Heart left ventricle (tissue), 16 donors: Measurements from ENCODE around the gene RTP2. TPM values are rescaled to one million over a fixed set of nuclear protein-coding genes. Genes with fewer than 3 reads are reported as not detected.

Experiments
- ATAC-seq, 4 donors: fragments of 200-7000 bp; cut with Tn5 transposase; one replicate each; pipeline ENCODE4 v1.9.1; 2020 to 2022; ENCODE audit warnings: moderate library complexity in 4 of 4, mild to moderate bottlenecking in 3 of 4, moderate number of reproducible peaks in 1 of 4
- DNase-seq, 5 donors: peaks; one replicate each; pipeline ENCODE4 v3.0.0-alpha.2; 2020
- H3K27ac ChIP-seq, 12 donors: fragments of 200-600 bp; sonication (generic) in 4 of 12; one replicate each; pipeline versions ENCODE4 v1.5.0 to v1.8.0; 2016 to 2022; ENCODE audit warnings: mild to moderate bottlenecking in 2 of 12
- H3K27me3 ChIP-seq, 9 donors: fragments of 200-600 bp; sonication (generic) in 2 of 9; one replicate each; pipeline versions ENCODE4 v1.5.1 to v1.8.0; 2016 to 2022; ENCODE audit warnings: mild to moderate bottlenecking in 3 of 9
- H3K36me3 ChIP-seq, 9 donors: fragments of 200-600 bp; sonication (generic) in 2 of 9; one replicate each; pipeline versions ENCODE4 v1.5.0 to v1.8.0; 2018 to 2022; ENCODE audit warnings: mild to moderate bottlenecking in 2 of 9
- H3K4me1 ChIP-seq, 12 donors: fragments of 200-600 bp; sonication (generic) in 4 of 12; one replicate each; pipeline versions ENCODE4 v1.5.0 to v1.8.0; 2016 to 2022; ENCODE audit warnings: mild to moderate bottlenecking in 3 of 12
- H3K4me3 ChIP-seq, 12 donors: fragments of 200-600 bp; sonication (generic) in 4 of 12; one replicate each; pipeline versions ENCODE4 v1.5.0 to v1.8.0; 2017 to 2022; ENCODE audit warnings: mild to moderate bottlenecking in 9 of 12, moderate library complexity in 4 of 12
- H3K9me3 ChIP-seq, 12 donors: fragments of 200-600 bp; sonication (generic) in 4 of 12; one replicate each; pipeline versions ENCODE4 v1.5.0 to v1.8.0; 2016 to 2022; ENCODE audit warnings: mild to moderate bottlenecking in 1 of 12
- POLR2A ChIP-seq, 2 donors: fragments of 450-650 bp; IDR thresholded peaks; one replicate each; pipeline ENCODE4 v1.6.1; 2017; ENCODE audit warnings: antibody characterized with exemption in 2 of 2, mild to moderate bottlenecking in 2 of 2, moderate library complexity in 2 of 2
- WGBS, 4 donors: extraction: QIAGEN DNeasy Blood & Tissue Kit in 2 of 4; methylation state at CpG; one replicate each; pipeline versions ENCODE4 v1.1.5 to v1.1.7; 2013 to 2018; 5-methylcytosine and 5-hydroxymethylcytosine counted together
- intact Hi-C, 10 donors: fragments of 100-400 bp; cut with DNase I; formaldehyde crosslinking; loops; one replicate each; pipeline versions ENCODE4 v1.11.1 to v1.14.2; 2022
- polyA plus RNA-seq, 2 donors: library from polyadenylated mRNA; stranded (reverse); fragments of 200-250 nt; gene quantifications; one replicate each; pipeline ENCODE4 v1.2.3, GENCODE V29; 2013
- total RNA-seq, 9 donors: library from RNA; depleted of rRNA in 2 of 9; stranded (reverse); fragments of >200 nt in 2 of 9; fragmentation: NEBNext Ultra II Directional in 3 of 9; extraction: Animal tissue kit (Norgen Biotek cat#: 25700) in 3 of 9; gene quantifications; one replicate each; pipeline versions ENCODE4 v1.1.0 to v1.2.4, GENCODE V29; 2016 to 2023
- TF ChIP-seq, protein P1 (sequence below), 12 donors: fragments of 200-600 bp; sonication (generic) in 4 of 12; IDR thresholded peaks; one replicate each; pipeline versions ENCODE4 v1.5.0 to v1.8.0; 2018 to 2022; ENCODE audit warnings: antibody characterized with exemption in 12 of 12, mild to moderate bottlenecking in 5 of 12
- donor health status: ischemic (EF 13 %, LVEDD 7.1; RV severe dilation, severe dysfunction).
- donor health status: healthy with polysubstance abuse.
- donor health status: DM: no; HTN: yes; CAD: no.
- donor health status: DM: no; HTN: no; CAD: no.
- donor health status: ischemic (EF 25% LVEDD 6.9; RV normal size, moderate dysfunction).
- donor health status: ischemic (EF 25% LVEDD 5.7; RV mildly dilated, moderate dysfunction).
- donor health status: healthy.
- donor health status: DM: yes; HTN: yes; CAD: no.
- donor health status: ischemic (EF 35%, LVEDD 5.7; RV mildly dilated, moderate dysfunction).
- donor health status: nonischemic (EF 11% LVEDD 7.7; RV severe dilation, severe dysfunction).
- donor health status: DM: yes; HTN: yes; CAD: no.
- donor health status: PGD.
- donor health status: ischemic (EF 29% LVEDD 5.4; RV normal size, mild dysfunction).
- donor health status: nonischemic (EF 23%, LVEDD 6.1; RV moderate dilation, normal function).

The RTP2 gene
- total and polyA plus RNA-seq, 11 donors, result not detected

DNA sequence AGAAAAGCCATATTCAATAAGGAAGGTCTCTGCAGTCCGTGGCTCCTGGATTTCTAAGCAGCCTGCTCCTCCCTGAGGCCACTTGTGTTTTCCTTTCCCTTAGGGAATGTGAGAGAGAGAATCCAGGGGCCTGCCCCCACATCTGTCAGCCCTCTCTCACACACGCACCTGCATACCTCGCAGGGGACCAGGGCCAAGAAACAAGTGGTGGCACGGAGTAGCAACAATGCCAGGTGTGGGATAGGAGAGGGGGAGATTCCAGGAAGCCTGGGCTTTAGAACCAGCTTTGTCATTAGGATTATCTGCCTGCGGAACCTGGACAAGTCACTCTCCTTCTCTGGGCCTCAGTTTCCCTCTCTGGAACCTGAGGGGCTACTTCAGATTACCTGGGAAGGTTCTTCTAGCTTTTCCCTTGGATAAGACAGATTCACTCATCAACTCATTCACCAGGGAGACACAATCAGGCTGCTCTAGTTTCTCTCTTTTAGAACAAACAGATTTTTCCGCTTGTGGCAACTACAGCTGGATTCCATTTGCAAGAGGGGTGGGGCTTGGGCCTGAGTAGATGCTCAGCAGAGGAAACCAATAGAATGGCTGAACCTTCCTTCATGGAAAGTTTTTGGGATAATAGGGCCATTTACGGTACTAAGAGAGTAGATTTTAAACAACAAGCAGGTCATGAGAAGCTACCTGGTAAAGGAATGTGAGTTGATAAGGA is 23.5 kb upstream of the RTP2 start:
- H3K4me1 ChIP-seq, result peaks cover 0 to 5% (median 0%) of the 10 kb centered on the region in 12 donors
- intact Hi-C loops, result no loop called here
- no peak overlapping the region for H3K4me3 ChIP-seq
- no peaks in the 10 kb centered on the region for H3K27me3 ChIP-seq
- WGBS, 4 donors, result 85 to 88% (median 87%) methylated on average over 7 of the region's 7 CpGs
- ATAC-seq (no peak), DNase-seq (no peak)
- no peak overlapping the region for H3K27ac ChIP-seq
- no peak for TF ChIP-seq POLR2A (IDR thresholded peaks at IDR 0.05)
- TF ChIP-seq, protein P1, sequence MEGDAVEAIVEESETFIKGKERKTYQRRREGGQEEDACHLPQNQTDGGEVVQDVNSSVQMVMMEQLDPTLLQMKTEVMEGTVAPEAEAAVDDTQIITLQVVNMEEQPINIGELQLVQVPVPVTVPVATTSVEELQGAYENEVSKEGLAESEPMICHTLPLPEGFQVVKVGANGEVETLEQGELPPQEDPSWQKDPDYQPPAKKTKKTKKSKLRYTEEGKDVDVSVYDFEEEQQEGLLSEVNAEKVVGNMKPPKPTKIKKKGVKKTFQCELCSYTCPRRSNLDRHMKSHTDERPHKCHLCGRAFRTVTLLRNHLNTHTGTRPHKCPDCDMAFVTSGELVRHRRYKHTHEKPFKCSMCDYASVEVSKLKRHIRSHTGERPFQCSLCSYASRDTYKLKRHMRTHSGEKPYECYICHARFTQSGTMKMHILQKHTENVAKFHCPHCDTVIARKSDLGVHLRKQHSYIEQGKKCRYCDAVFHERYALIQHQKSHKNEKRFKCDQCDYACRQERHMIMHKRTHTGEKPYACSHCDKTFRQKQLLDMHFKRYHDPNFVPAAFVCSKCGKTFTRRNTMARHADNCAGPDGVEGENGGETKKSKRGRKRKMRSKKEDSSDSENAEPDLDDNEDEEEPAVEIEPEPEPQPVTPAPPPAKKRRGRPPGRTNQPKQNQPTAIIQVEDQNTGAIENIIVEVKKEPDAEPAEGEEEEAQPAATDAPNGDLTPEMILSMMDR (IDR thresholded peaks at IDR 0.05), result no peak
- peaks cover 5 to 100% (median 100%) of the 10 kb centered on the region in 9 donors for H3K36me3 ChIP-seq
- H3K9me3 ChIP-seq, result no peaks in the 10 kb centered on the region

DNA sequence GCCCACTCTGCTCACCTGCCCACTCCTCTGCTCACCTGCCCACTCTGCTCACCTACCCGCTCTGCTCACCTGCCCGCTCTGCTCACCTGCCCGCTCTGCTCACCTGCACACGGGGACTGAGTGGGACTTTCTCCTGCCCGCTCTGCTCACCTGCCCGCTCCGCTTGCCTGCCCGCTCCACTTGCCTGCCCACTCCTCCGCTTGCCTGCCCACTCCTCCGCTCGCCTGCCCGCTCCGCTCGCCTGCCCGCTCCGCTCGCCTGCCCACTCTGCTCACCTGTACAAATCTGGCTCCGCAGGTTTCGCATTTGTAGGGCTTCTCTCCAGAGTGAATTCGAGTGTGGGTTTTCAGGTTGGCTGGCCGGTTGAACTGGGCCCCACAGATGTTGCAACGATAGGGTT is 22.9 kb upstream of the RTP2 start:
- Histone ChIP-seq H3K27me3 (no peaks in the 10 kb centered on the region), H3K27ac (no peak overlapping the region), H3K9me3 (no peaks in the 10 kb centered on the region), H3K4me1 (peaks cover 0 to 3% (median 0%) of the 10 kb centered on the region in 12 donors), H3K36me3 (peaks cover 5 to 100% (median 96%) of the 10 kb centered on the region in 9 donors), H3K4me3 (no peak overlapping the region)
- no peak for DNase-seq
- peak in 1 of 4 donors; percentile 25 for ATAC-seq
- TF ChIP-seq POLR2A (IDR thresholded peaks at IDR 0.05), result no peak
- TF ChIP-seq, protein P1 (IDR thresholded peaks at IDR 0.05), result no peak
- intact Hi-C loops, result no loop called here
- WGBS, 4 donors, result 91 to 97% (median 96%) methylated on average over 22 of the region's 22 CpGs

DNA sequence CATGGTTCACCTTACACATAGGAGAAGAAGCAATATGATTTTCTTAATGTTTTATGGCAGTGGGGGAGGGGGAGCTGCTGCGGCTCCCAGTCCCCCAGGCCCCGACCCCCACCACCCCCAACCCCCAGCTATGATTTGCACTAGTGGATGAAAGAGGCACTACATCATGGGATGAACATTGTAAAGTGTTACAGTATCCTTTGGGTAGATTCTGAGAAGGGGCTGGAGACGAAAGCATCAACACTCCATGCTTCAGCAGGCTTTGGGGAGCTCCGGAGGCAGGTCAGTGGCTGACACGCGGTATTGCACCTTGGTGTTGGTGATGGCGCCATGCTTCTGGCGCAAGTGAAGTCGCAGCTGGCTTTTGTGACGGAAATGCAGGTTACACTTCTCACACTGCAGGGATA is 19.9 kb upstream of the RTP2 start:
- Histone ChIP-seq H3K36me3 (peaks cover 5 to 70% (median 65%) of the 10 kb centered on the region in 9 donors), H3K27me3 (no peaks in the 10 kb centered on the region), H3K4me1 (peaks cover 0 to 7% (median 0%) of the 10 kb centered on the region in 12 donors), H3K27ac (no peak overlapping the region), H3K9me3 (no peaks in the 10 kb centered on the region), H3K4me3 (no peak overlapping the region)
- DNase-seq (no peak), ATAC-seq (no peak)
- 90 to 98% (median 91%) methylated on average over 8 to 10 of the region's 10 CpGs for WGBS, 4 donors
- intact Hi-C loops, result no loop called here
- TF ChIP-seq, protein P1 (IDR thresholded peaks at IDR 0.05), result peak in 1 of 12 donors; percentile 6
- TF ChIP-seq POLR2A (IDR thresholded peaks at IDR 0.05), result no peak

DNA sequence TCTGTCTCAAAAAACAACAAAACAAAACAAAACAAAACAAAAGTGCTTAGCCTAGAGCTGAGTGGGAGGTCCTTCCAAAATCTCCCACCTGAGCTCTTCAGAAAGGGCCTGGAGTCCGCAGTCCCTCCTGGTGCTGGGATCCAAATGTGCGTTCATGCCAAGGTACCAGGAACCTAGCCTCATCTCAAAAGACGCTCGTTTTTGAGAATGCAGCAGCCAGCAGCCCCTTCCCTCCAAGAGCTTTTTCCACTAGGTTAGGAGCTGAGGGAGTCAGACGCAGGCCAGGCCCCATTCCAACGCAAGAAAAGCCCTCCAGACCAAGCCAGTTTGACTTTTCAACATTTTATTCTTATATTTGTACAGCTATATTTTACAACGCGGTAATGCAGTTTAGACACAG is 18.7 kb upstream of the RTP2 start:
- no peak for ATAC-seq
- intact Hi-C loops, result no loop called here
- no peak overlapping the region for H3K4me3 ChIP-seq
- H3K9me3 ChIP-seq, result no peaks in the 10 kb centered on the region
- TF ChIP-seq, protein P1 (IDR thresholded peaks at IDR 0.05), result no peak
- H3K27me3 ChIP-seq, result no peaks in the 10 kb centered on the region
- peaks cover 0 to 7% (median 0%) of the 10 kb centered on the region in 12 donors for H3K4me1 ChIP-seq
- WGBS, 4 donors, result 91 to 96% (median 93%) methylated on average over 8 of the region's 8 CpGs
- H3K27ac ChIP-seq, result peak overlapping the region in 1 of 12 donors; percentile 61
- DNase-seq, result no peak
- H3K36me3 ChIP-seq, result peaks cover 5 to 58% (median 54%) of the 10 kb centered on the region in 9 donors
